Activated CD8-positive, alpha-beta memory T cell treated with anti-CD3 and anti-CD28 coated beads, Interleukin-2, amount 50 U/mL, for 24 hours (primary cell): ENCODE measurements around the gene ADAMTS17.

Experiments
- DNase-seq: peaks from one replicate; pipeline ENCODE4 v3.0.0-alpha.2; 2020; ENCODE audit errors: extremely low read depth

The ADAMTS17 gene

DNA sequence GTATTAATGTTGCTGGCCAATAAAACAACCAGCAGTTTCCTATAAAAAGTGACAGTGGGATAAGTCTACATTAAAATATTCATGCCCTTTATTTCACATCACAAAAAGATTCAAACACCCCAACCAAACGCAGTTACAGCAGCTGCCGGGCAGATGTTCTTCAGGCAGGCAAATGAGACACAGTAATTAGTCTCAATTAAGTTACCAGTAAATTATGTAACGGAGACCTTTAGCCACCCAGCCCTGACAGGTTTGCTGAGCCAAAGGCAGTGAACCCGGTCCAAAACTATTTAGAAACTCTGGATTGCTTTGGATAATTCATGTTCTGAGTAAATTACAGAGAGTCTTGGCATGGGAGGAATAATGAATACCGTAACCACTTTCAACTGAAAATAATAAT is 319.4 kb downstream of the ADAMTS17 start:
- no peak for DNase-seq

DNA sequence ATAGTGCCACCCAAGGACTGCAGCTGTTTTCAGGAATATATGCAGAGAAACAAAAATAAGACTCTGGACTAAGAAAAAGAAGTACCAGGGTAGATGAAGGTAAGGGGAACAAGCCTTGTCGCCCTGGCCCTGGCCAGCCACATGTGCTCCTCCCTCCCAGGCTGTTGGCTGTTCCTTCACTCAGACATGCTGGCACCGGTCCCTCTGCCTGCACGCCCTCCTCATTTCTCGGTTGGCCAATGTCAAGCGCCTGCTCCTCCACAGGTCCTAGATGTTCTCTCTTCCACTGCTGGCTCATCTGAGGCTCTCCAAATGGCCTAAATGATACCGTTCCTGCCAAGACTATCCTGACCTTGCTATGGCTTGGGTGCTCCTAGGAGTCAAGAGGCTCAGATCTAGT is 320.1 kb downstream of the ADAMTS17 start:
- no peak for DNase-seq

DNA sequence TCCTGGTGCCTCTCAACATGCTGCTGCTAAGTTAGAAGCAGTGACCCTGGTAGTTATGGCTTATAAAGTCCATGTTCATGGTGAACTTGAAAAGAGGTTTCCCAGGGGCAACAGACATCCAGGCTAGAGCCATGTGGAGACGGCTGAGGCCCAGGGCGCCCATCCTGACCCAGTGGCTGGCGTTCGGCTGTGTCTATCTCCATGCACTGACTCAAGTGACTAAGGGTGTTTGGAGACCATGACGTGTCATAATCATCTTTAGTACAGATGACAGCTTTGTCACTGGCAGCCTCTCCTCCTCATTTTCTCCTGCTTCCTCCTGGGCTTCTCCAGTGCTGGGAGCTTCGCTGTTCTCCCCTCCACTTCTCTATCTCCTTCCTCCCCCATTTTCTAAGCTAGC is 321.2 kb downstream of the ADAMTS17 start:
- DNase-seq, result no peak

DNA sequence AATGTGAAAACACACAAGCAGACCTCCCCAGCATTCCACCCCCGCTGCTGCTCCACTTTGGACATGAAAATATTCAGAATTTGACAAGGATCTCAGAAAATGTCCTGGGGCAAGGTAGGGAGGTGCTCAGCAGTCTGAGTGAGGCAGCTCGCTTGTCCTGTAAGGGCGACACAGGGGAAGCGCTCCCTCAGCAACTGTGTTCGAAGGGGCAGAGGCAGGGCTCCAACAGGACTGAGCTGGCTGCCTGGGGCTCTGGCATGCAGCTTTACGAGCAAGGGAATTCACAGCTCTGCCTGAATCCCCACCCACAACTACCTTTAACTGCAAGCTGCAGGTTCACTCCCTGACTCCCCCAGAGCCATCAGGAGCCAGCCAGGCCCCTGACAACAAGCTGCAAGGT is 321.6 kb downstream of the ADAMTS17 start:
- no peak for DNase-seq

DNA sequence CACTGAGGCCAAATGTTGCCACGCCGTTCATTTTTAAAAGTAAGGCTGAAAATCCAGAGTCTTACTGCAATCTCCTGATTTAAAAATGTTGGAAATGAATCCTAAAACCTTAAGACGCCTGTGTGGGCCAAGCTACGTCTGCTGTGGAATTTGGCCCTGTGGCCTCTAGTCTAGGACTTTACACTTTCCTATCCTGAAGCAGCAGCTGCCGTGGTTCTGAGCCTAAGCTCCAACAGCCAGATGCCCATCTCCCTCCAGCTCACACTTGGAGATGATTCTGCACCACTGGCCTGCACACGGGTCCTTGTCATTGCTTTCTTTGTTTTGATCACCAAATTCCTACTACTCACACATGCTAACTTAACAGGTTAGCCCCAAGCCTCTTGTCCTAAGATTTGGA is 322.2 kb downstream of the ADAMTS17 start:
- no peak for DNase-seq

DNA sequence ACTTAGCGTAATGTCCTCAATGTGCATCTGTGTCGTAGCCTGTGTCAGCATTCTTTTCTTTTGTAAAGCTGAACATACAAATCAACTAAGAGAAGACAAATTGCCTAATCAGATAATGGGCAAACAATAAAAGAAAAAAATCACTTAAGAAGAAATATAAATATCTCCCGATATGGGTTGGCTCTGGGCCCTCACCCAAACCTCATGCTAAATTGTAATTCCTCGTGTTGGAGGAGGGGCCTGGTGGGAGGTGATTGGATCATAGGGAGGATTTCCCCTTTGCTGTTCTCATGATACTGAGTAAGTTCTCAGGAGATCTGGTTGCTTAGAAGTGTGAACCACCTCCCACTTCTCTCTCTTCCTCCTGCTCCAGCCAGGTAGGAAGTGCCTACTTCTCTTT is 323.6 kb downstream of the ADAMTS17 start:
- no peak for DNase-seq

DNA sequence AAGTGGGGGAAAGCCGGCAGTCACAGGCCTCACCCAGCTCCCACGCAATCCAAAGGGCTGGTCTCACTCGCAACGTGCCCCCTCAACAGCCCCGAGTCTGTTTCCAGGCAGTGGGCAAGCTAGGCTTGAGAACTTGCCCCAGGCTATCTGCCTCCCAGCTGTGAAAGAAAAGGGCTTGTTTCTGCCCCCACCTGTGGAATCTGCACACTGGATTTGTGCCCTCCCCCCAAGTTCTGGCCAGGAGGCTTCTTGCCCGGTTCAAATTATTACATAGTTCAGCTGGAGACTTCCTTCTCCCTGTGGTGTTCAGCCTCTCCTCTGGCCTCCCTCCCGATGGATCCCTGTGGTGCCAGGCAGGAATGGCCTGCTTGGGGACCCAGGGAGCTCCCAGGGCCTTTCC is 324.6 kb downstream of the ADAMTS17 start:
- no peak for DNase-seq

DNA sequence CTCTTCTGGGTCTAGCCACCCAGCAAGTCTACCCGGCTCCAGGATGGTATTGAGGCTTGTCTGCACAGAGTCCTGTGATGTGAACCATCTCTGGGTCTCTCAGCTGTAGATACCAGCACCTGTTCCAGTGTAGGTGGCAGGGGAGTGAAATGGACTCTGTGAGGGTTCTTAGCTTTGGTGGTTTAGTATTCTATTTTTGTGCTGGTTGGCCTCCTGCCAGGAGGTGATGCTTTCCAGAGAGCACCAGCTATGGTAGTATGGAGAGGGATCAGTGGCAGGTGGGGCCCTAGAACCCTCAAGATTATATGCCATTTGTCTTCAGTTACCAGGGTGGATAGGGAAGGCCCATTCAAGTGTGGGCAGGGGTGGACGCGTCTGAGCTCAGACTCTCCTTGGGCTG is 325.1 kb downstream of the ADAMTS17 start:
- DNase-seq, result no peak

DNA sequence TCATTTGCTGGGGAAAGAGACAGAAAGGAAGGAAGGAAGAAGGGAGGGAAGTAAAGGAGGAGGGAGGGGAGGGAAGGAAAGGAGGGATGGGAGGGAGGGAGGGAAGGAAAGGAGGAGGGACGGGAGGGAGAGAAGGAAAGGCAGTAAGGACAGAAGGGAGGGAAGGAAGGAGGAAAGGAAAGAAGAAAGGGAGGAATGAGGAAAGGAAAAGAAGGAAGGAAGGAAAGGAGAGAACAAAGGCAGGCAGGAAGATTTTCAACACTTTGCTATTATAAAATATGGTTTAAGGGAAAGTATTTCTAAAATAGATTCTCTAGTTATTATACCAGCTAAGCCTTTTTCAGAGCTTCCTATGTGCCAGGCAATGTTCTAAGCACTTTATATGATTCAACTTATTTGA is 330.5 kb downstream of the ADAMTS17 start:
- no peak for DNase-seq

DNA sequence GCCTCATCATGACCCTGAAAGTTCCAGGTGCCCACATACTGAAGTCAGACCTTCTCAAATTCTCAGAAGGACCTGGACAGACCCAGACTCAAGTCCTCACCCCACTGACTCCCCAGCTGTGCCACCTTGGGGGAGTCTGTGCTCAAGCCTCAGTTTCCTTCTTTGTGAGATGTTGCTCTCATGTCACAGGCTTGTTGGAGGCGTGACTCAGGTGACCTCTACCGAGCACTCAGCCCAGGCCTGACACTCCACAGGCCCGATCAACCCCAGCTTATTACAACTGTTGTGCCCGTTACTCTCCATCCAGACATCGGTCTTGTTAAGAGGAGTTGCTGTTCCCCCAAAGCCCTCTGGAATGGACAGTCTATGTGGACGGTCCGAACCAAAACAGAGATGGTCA is 332.4 kb downstream of the ADAMTS17 start:
- no peak for DNase-seq

DNA sequence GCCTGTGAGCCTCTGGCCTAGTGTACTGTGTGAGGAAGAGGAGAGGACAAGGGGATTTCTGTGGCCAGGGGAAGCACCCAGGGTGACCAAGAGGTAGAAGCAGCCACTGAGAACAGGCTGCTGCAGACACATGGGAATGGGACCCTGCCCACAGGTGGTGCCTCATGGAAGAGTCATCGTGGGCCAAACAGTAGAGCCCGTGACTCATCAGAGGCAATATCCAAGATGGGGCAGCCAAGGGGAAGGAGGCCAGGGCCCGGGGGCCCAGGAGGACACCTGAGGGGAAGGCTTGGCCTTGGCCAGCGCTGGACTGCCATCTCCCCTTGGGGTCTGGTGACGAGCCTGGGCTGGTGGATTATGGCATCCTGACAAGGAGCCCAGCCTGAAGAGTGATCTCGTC is 333.5 kb downstream of the ADAMTS17 start:
- no peak for DNase-seq

DNA sequence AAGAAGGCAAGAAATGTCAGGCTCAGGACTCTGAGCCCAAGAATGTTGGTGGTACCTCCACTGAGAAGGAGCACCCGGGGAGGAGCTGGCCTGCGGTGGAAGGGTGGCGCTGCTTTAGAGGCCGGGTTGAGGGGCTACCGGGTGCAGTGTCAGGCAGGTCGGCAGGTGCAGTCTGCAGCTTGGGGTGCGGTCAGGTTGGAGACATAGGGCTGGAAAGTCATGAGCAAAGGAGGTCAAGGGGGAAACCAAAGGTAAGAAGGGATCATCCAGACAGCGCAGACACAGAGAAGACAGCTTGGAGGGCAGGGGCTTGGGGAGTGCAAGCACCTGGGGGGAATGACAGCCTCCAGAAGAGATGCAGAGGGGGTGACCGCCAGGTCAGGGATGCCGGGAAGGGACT is 334.2 kb downstream of the ADAMTS17 start:
- no peak for DNase-seq

DNA sequence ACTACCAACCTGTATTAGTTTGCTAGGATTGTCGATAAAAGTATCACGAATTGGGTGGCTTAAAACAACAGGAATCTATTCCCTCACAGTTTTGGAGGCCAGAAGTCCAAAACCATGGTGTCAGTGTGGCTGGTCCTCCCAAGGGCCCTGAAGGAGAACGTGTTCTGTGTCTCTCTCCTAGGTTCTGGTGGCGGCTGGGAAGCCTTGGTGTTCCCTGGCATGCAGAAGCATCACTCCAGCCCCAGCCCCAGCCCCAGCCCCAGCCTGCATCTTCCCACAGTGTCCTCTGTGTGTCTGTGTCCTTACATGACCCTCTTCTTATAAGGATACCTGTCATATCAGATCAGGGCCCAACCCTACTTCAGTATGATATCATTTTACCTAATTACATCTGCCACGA is 336.1 kb downstream of the ADAMTS17 start:
- no peak for DNase-seq

DNA sequence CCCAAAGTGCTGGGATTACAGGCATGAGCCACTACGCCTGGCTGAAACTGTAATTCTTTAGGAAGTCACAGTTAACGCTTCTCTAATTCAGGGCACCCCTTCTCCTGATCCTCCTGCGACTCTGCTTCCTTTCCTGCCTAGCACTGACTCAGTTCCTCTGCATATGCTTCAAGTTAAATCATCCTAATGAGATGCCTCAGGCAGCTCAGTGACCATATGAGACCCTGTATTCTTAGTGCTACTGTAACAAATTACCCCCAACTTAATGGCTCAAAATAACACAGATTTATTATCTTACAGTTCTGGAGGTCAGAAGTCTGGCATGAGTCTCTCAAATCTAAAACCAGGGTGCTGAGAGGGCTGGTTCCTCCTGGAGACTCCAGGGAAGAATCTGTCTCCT is 336.8 kb downstream of the ADAMTS17 start:
- no peak for DNase-seq

DNA sequence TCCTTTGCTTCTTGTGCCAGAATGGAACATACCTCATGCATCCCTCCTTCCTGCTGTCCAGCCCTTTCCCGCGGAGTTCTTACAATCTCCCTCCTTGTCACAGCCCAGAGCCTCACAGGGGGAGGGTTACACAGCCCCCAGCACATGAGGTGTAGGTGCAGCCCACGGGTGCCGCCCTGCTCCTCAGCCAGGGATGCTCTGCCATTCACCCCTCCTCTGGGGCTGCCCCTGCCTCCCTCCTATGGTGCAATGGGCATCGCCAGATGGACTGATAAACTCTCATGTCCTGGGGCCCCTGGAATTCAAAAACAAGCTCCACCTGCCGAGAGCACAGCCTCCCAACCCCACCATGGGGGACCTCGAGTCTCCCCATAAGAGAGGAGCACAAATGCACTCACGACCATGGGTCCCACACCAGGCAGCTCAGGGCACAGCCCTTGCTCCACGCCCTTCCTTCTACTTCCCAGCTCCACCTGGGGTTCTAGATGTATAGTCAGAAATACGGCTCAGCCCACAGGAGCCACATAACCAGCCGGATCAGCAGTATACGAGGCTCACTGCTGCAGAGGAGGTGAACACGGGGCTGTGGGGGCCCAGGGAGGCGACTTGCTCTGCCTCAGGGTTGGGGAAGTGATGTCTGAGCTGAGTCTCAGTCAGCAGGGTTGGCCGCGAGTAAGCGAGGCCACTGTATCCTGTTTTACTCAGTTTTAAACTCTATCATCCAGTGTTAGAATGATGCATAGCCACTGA is 338.8 kb downstream of the ADAMTS17 start:
- DNase-seq, result no peak

DNA sequence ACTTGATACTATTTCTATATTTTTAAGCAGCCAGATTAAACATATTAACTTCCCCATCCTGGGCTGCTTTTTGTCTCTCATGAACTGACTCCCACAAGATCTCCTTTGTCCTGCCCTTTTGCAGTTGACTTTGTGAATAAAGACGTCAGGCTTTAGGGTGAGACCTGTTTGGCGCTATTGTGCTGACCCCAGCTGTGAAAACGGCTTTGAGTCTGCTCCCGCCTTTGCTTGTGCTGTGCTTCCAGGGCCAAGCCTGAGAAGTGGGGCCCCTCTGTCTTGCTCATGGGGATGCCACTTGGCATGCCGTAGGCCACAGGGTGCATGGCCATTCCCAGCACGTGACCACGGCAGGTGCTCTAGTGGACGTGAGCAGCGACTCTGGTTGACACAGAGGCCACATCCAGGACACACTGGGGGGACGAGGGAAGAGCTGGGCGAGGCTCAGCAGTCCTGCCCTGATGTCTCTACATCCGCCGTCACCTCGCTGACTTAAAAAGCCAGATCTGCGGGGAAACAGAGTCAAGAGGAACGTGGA is 339.6 kb downstream of the ADAMTS17 start:
- no peak for DNase-seq

DNA sequence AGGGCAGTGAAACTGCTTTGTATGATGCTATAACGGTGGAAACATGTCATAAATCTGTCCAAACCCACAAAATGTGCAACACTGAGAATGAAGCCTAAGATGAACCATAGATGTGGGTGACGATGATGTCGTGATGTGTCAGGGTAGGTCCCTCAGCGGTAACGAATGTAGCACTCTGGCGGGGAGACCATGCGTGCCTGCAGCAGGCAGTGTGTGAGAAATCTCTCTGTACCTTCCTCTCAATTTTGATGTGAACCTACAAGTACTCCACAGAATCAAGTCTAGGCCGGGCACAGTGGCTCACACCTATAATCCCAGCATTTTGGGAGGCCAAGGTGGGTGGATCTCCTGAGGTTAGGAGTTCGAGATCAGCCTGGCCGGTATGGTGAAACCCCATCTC is 340.4 kb downstream of the ADAMTS17 start:
- no peak for DNase-seq

DNA sequence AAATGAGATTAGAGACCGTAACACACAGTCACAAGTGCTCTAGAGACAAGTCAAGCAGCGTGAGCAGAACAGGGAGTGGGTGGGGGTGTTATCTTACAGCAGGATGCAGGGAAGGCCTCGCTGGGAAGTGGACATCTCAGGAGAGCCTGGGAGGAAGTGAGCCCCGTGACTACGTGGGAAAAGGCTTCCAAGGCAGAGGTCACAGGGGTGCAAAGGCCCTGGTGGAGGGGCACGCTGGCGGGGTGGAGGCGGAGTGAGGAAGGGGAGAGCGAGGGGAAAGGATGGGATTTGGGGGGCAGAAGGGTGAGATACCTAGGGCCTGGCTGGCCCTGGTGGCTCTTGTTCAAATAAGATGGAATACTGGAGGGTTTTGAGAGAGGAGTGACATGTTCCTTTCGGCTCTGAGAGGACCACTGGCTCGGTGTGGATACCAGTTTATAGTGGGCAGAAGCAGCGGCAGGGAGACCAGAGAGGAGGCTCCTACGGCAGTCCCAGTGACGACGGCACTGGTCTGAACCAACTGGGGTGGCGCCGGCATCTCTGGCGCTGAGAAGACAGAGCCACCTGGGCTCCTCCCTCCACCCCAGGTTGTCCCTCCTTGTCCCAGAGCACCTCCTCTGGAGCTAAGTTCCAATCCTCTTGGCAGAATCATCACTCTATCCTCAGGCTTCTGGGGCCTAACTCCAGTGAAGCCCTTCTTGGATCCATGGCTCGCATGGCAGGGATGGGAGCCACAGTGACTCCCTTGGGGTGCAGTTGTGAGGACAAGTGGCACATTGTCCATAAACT is 342.3 kb downstream of the ADAMTS17 start:
- DNase-seq, result no peak

DNA sequence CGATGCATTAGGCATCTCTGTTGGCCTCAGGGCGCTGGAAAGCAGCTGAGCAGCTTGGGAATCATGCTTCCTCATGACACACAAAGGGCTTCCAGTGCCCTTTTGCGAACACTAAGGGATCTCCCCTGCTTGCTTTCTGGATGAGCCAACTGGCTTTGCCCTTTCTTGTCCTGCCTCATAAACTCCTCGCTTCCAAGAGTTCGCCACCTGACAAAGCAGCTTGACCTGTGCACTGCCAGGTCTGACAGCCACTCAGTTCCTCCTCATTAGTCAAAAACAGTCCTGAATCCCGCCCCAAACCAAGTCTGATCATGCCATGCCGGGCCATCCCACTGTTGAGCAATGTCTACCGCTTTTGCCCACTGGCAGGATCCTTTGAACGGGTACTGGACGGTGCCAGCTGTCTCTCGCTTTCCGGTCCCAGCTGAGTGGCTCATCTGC is 343.1 kb downstream of the ADAMTS17 start:
- DNase-seq, result no peak

DNA sequence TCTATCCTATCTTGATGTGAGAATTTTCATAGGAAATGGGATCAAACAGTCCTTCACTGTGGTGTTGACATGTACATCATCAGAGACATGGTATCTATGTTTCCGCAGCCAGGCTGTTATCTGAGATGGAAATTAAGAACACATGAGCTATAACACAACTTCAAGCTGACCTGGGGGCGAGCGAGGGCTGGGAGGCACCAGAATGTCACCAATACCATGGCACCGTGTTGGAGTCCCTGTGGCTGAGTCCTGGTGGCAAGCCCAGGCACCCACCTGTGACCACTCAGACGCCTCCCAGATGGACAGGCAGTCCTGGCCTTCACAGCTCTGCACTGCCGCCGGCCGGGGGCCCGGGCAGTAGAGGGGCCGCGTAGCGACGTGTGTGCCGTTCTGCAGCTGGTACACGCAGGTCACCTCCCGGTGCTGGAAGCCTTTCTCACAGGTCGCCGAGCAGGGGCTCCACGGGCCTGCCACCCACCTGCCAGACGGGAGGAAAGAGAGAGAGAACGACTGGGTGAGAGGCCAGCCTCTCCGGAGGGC is 344.6 kb downstream of the ADAMTS17 start:
- no peak for DNase-seq

DNA sequence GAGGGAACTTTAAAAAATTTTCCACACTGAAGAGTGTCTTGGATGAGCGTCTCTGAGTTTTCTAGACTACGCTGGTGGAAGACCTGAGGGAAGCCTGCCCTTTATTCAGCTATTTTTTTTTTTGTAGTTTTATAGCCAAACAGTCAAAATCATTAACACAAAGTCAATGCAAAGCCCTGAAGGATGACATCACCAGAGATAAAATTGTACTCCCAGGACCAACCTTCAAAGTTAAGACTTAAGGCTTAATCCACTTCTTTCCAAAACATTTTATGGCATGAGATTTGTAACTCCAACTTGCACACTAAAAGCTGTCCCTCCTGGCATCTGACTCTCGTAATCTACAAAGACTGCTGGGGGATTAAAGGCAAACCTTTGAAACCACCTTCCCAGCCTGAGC is 345.1 kb downstream of the ADAMTS17 start:
- DNase-seq, result no peak

DNA sequence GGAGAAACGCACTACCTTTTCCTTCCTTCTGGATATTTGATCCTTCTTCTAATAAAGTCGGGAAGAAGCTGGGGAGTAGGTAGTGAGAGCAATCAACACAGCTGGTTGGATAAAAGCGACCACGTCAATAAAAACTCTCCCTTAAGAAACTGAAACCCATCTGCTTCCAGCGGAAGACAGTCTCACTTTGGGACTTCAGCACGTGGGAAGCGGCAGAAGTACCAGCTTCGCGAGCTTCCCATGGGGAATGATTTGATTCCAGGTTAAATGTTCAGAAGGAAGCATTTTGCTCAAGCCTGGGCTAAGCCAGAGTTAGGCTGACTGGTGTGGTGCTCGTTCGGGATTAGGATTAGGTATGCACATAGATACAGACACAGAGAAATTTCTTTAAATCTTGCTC is 346.2 kb downstream of the ADAMTS17 start:
- DNase-seq, result no peak

DNA sequence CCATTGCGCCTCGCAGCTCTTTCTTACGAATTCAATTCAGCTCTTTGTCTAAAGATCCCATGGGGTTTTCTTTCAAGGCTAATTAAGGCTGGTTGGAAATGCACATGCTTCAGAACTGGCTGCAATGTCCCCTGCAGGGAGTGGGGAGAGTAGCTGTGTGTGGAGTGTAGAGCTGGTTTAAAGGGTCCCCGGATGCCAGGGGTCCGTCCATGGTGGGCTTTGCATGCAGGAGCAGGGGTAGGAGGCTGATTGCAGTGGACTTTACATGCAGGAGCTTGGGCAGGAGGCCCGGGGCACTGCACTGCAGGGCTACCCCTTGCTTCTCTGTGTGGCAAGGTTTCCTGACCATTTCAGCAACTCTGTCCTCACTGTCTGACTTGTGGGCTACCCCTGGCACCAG is 346.9 kb downstream of the ADAMTS17 start:
- DNase-seq, result no peak
